ENCODE data around the gene POLD2. TPM values are rescaled to one million over a fixed set of nuclear protein-coding genes. Genes with fewer than 3 reads are reported as not detected.
"Not testable (repeated sequence)": the region's sequence is repeated elsewhere in the genome, so short reads cannot be mapped to it uniquely, and the experiment has no call there.

POLD2 gene
- total RNA-seq, 1 donor from 2014 or later, result 81.6 TPM

GRCh38 chr7:44139311-44140010, 16.1 kb upstream of the POLD2 start:
- no peak for DNase-seq (ENCODE audit: low spot score)

- DNase-seq (ENCODE audit: low spot score), result no peak
Measured at GRCh38 chr7:44138698-44139097, 15.3 kb upstream of the POLD2 start.

- DNase-seq (ENCODE audit: low spot score), result no peak
Measured at GRCh38 chr7:44136731-44137130, 13.4 kb upstream of the POLD2 start.

- DNase-seq (ENCODE audit: low spot score), result no peak
Measured at GRCh38 chr7:44134943-44135628, 11.7 kb upstream of the POLD2 start.

GRCh38 chr7:44133295-44133694, 9.9 kb upstream of the POLD2 start:
- no peak for DNase-seq (ENCODE audit: low spot score)

GRCh38 chr7:44132039-44132438, 8.7 kb upstream of the POLD2 start:
- no peak for DNase-seq (ENCODE audit: low spot score)

- DNase-seq (ENCODE audit: low spot score), result no peak
Measured at GRCh38 chr7:44131173-44132029, 8.1 kb upstream of the POLD2 start.

GRCh38 chr7:44128721-44129582, 5.6 kb upstream of the POLD2 start:
- DNase-seq (ENCODE audit: low spot score), result no peak

- no peak for DNase-seq (ENCODE audit: low spot score)
Measured at GRCh38 chr7:44127161-44127560, 3.8 kb upstream of the POLD2 start.

- not testable (repeated sequence) for DNase-seq (ENCODE audit: low spot score)
Measured at GRCh38 chr7:44126574-44126973, 3.2 kb upstream of the POLD2 start.

GRCh38 chr7:44124822-44125202, 1.5 kb upstream of the POLD2 start:
- no peak for DNase-seq (ENCODE audit: low spot score)

GRCh38 chr7:44122529-44122928, 819 bp downstream of the POLD2 start:
- DNase-seq (ENCODE audit: low spot score), result no peak

GRCh38 chr7:44121761-44122420, 1.5 kb downstream of the POLD2 start:
- DNase-seq (ENCODE audit: low spot score), result no peak

- no peak for DNase-seq (ENCODE audit: low spot score)
Measured at GRCh38 chr7:44120395-44120794, 3.0 kb downstream of the POLD2 start.

GRCh38 chr7:44119829-44120380, 3.4 kb downstream of the POLD2 start:
- no peak for DNase-seq (ENCODE audit: low spot score)

GRCh38 chr7:44117801-44118429, 5.4 kb downstream of the POLD2 start:
- no peak for DNase-seq (ENCODE audit: low spot score)

- no peak for DNase-seq (ENCODE audit: low spot score)
Measured at GRCh38 chr7:44116789-44117666, 6.3 kb downstream of the POLD2 start.

- no peak for DNase-seq (ENCODE audit: low spot score)
Measured at GRCh38 chr7:44116087-44116788, 7.1 kb downstream of the POLD2 start.
